MM.1S (cell line): Measurements from ENCODE around the gene MC1R.

Experiments
- CTCF ChIP-seq: fragments of 300-600 bp; sonication (generic); IDR thresholded peaks from 2 replicates; pipeline ENCODE4 v1.5.1; 2016; ENCODE audit warnings: antibody characterized with exemption, low read length, mixed read lengths
- EZH2 ChIP-seq: fragments of 300-600 bp; sonication (generic); optimal IDR thresholded peaks from 2 replicates; pipeline ENCODE3; 2017; ENCODE audit warnings: low read depth, mild to moderate bottlenecking, antibody characterized with exemption, low read length, mixed read lengths
- EZH2phosphoT487 ChIP-seq: fragments of 300-600 bp; sonication (generic); IDR thresholded peaks from 2 replicates; pipeline ENCODE4 v1.6.1; 2018; ENCODE audit warnings: antibody characterized with exemption, low read length

GRCh38 chr16:89958596-89958995, 39.9 kb downstream of the MC1R start:
- TF ChIP-seq CTCF (no peak), EZH2phosphoT487 (no peak), EZH2 (no peak)
